Pancreas (tissue), 10 donors: ENCODE measurements around the gene FHOD3. TPM values are rescaled to one million over a fixed set of nuclear protein-coding genes. Genes with fewer than 3 reads are reported as not detected.

Experiments used
- ATAC-seq, 4 donors: fragments of 200-7000 bp; cut with Tn5 transposase; one replicate each; pipeline versions ENCODE4 v1.8.0 to v1.9.1; 2020; ENCODE audit warnings: mild to moderate bottlenecking in 4 of 4, moderate library complexity in 4 of 4
- DNase-seq, 6 donors: peaks; one replicate each; pipeline ENCODE4 v3.0.0-alpha.2; 2020
- FAIRE-seq: peaks from 2 replicates; lab custom pipeline; 2012; peaks lifted over from hg19 to GRCh38; lab: Jason Lieb, UNC
- H3K27ac ChIP-seq, 4 donors: fragments of 200-600 bp; sonication (generic); 1 replicate in 3 of 4; 2 replicates in 1 of 4; pipeline versions ENCODE4 v1.5.0 to v1.8.0; 2020
- H3K27me3 ChIP-seq, 4 donors: fragments of 200-600 bp; one replicate each; pipeline ENCODE4 v1.8.0; 2021
- H3K36me3 ChIP-seq, 3 donors: fragments of 200-600 bp; sonication (generic) in 1 of 3; one replicate each; pipeline versions ENCODE4 v1.5.0 to v1.8.0; 2020 to 2021
- H3K4me1 ChIP-seq, 3 donors: fragments of 200-600 bp; one replicate each; pipeline ENCODE4 v1.8.0; 2021
- H3K4me3 ChIP-seq, 4 donors: fragments of 200-600 bp; sonication (generic) in 2 of 4; one replicate each; pipeline versions ENCODE4 v1.5.0 to v1.8.0; 2020 to 2021
- H3K9me3 ChIP-seq, 4 donors: fragments of 200-600 bp; one replicate each; pipeline ENCODE4 v1.8.0; 2021
- WGBS, 2 donors: extraction: QIAGEN DNeasy Blood & Tissue Kit; methylation state at CpG; one replicate each; pipeline ENCODE4 v1.1.7; 2013; 5-methylcytosine and 5-hydroxymethylcytosine counted together
- intact Hi-C, 3 donors: fragments of 100-400 bp; cut with DNase I; formaldehyde crosslinking; loops; one replicate each; pipeline versions ENCODE4 v1.11.1 to v1.14.2; 2022
- polyA plus RNA-seq, 2 donors: library from polyadenylated mRNA; stranded (reverse); fragments of 200-250 nt; gene quantifications; one replicate each; pipeline ENCODE4 v1.2.3, GENCODE V29; 2013
- total RNA-seq, 6 donors: library from RNA; stranded (reverse); fragmentation: NEBNext Ultra II Directional in 4 of 6; extraction: Animal tissue kit (Norgen Biotek cat#: 25700) in 4 of 6; gene quantifications; one replicate each; pipeline versions ENCODE4 v1.2.1 to v1.2.4, GENCODE V29; 2021 to 2023
- TF ChIP-seq, protein P1 (sequence below), 4 donors: fragments of 200-600 bp; sonication (generic) in 3 of 4; IDR thresholded peaks; one replicate each; pipeline versions ENCODE4 v1.5.0 to v1.8.0; 2021; ENCODE audit warnings: antibody characterized with exemption in 4 of 4
- donor health status: healthy with polysubstance abuse.
- donor health status: DM: no; HTN: no; CAD: no; lungs with moderate emphysema.
- donor health status: DM: no; HTN: no; CAD: no.
- donor health status: control.
- donor health status: control.
- donor health status: Bipolar disorder and iron deficiency.
- donor health status: DM: yes; HTN: yes; CAD: no.
- donor health status: DM: no; HTN: no; CAD: no.
- donor health status: DM: no; HTN: no; CAD: no.
- donor health status: DM: yes; HTN: yes; CAD: no.

Gene FHOD3
- total and polyA plus RNA-seq, 8 donors: 0.25 to 4.3 (median 1.2) TPM

DNA sequence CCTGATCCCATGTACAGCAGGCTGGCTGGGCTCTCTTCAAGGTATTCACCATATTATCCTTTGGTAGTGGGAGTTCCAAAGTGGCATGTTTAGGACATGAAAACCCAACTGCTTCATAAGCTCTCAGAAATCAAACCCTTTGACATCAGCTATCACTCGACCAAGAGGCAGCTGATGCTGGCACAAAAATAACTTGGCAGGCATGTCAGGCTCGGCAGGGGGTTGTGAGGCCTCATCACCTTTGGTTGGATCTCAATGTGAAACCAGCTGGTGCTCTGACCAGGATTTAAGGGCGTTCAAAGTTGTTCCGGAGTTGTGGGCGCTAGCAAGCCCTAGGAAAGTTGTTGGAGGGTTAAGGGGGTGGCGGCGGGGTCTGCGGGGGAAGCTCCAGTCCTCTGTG lies 171.9 kb downstream of the FHOD3 start:
- Histone ChIP-seq H3K4me1 (peaks cover 0 to 17% (median 8%) of the 10 kb centered on the region in 3 donors), H3K36me3 (no peaks in the 10 kb centered on the region), H3K9me3 (no peaks in the 10 kb centered on the region), H3K27me3 (no peaks in the 10 kb centered on the region), H3K27ac (no peak overlapping the region), H3K4me3 (no peak overlapping the region)
- WGBS, 2 donors: 71 to 79% methylated on average over 8 of the region's 8 CpGs
- no peak for FAIRE-seq
- no peak for ATAC-seq
- DNase-seq: no peak
- TF ChIP-seq, protein P1, sequence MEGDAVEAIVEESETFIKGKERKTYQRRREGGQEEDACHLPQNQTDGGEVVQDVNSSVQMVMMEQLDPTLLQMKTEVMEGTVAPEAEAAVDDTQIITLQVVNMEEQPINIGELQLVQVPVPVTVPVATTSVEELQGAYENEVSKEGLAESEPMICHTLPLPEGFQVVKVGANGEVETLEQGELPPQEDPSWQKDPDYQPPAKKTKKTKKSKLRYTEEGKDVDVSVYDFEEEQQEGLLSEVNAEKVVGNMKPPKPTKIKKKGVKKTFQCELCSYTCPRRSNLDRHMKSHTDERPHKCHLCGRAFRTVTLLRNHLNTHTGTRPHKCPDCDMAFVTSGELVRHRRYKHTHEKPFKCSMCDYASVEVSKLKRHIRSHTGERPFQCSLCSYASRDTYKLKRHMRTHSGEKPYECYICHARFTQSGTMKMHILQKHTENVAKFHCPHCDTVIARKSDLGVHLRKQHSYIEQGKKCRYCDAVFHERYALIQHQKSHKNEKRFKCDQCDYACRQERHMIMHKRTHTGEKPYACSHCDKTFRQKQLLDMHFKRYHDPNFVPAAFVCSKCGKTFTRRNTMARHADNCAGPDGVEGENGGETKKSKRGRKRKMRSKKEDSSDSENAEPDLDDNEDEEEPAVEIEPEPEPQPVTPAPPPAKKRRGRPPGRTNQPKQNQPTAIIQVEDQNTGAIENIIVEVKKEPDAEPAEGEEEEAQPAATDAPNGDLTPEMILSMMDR (IDR thresholded peaks at IDR 0.05): no peak
- intact Hi-C loops: no loop called here

- Histone ChIP-seq H3K4me1 (peaks cover 0 to 17% (median 8%) of the 10 kb centered on the region in 3 donors), H3K27me3 (no peaks in the 10 kb centered on the region), H3K27ac (no peak overlapping the region), H3K36me3 (no peaks in the 10 kb centered on the region), H3K4me3 (no peak overlapping the region), H3K9me3 (no peaks in the 10 kb centered on the region)
- intact Hi-C loops: loop anchor here in 1 of 3 donors (10.0 kb wide), 1 partner anchor 54 kb away; no protein-coding TSS in a partner anchor
- 93 to 94% methylated on average over 7 of the region's 7 CpGs for WGBS, 2 donors
- DNase-seq: no peak
- FAIRE-seq: no peak
- ATAC-seq: no peak
- TF ChIP-seq, protein P1 (IDR thresholded peaks at IDR 0.05): no peak
Observed at GRCh38 chr18:36470896-36471295, 173.4 kb downstream of the FHOD3 start.

DNA sequence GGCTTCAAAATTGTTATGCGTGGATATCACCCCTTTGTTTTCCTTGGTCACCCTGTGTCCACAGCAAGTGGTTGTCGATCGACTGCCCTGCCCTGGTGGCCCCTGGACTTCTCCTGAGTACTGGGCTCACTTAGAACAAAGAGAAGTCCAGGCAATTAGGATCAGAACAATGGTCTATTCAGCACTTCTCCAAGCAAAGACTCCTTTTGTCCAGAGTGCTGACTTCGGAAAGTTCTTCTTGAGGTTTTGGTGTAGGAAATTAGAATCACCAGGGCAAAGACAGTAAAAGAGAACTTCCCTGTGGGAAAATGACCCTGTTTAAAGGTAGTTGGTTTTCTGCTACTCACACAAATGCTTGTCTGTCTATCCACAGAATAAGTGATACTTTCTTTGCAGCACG lies 173.9 kb downstream of the FHOD3 start:
- WGBS, 2 donors: 74 to 86% methylated on average over 5 of the region's 5 CpGs
- H3K36me3 ChIP-seq: no peaks in the 10 kb centered on the region
- ATAC-seq: no peak
- TF ChIP-seq, protein P1 (IDR thresholded peaks at IDR 0.05): no peak
- H3K4me3 ChIP-seq: no peak overlapping the region
- intact Hi-C loops: loop anchor here in 1 of 3 donors (10.0 kb wide), 1 partner anchor 53 kb away; no protein-coding TSS in a partner anchor
- DNase-seq: no peak
- H3K9me3 ChIP-seq: no peaks in the 10 kb centered on the region
- no peak for FAIRE-seq
- no peaks in the 10 kb centered on the region for H3K27me3 ChIP-seq
- peaks cover 0 to 15% (median 8%) of the 10 kb centered on the region in 3 donors for H3K4me1 ChIP-seq
- H3K27ac ChIP-seq: no peak overlapping the region

- TF ChIP-seq, protein P1 (IDR thresholded peaks at IDR 0.05): no peak
Observed at GRCh38 chr18:36476433-36476832, 178.9 kb downstream of the FHOD3 start.

DNA sequence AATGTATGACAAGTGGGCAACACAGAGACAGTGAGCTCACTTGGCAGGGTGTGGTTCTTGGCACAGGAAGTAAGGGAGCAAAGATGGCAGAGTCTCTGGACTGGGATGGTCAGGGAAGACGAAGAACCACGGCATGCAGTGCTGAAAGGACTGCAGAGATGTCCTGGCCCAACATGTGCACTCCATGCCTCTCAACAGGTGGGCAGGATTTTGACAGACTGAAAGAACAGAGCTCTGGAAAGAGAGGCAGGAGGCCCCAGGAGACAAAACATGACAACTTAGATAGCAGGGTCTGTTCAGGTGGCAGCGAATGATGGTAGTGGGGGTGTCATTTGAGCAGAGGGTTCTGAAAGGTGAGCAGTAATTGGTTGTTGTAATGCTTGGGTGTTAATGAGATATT lies 180.3 kb downstream of the FHOD3 start:
- no peak for FAIRE-seq

More at GRCh38 chr18:36476433-36476832, 178.9 kb downstream of the FHOD3 start:
- H3K9me3 ChIP-seq: no peaks in the 10 kb centered on the region
- DNase-seq (no peak), FAIRE-seq (no peak), ATAC-seq (no peak)
- intact Hi-C loops: loop anchor here in 1 of 3 donors (10.0 kb wide), 1 partner anchor 48 kb away; no protein-coding TSS in a partner anchor
- H3K4me3 ChIP-seq: no peak overlapping the region
- H3K27me3 ChIP-seq: no peaks in the 10 kb centered on the region
- H3K27ac ChIP-seq: no peak overlapping the region
- 88 to 91% methylated on average over 4 of the region's 4 CpGs for WGBS, 2 donors
- no peaks in the 10 kb centered on the region for H3K4me1 ChIP-seq
- H3K36me3 ChIP-seq: no peaks in the 10 kb centered on the region

More for the DNA sequence above, 180.3 kb downstream of the FHOD3 start:
- Histone ChIP-seq H3K4me1 (no peaks in the 10 kb centered on the region), H3K4me3 (no peak overlapping the region), H3K36me3 (no peaks in the 10 kb centered on the region), H3K27ac (no peak overlapping the region), H3K9me3 (no peaks in the 10 kb centered on the region), H3K27me3 (no peaks in the 10 kb centered on the region)
- no peak for ATAC-seq
- WGBS, 2 donors: 80 to 94% methylated on average over 3 of the region's 3 CpGs
- intact Hi-C loops: loop anchor here in 1 of 3 donors (10.0 kb wide), 1 partner anchor 47 kb away; no protein-coding TSS in a partner anchor
- TF ChIP-seq, protein P1 (IDR thresholded peaks at IDR 0.05): no peak
- no peak for DNase-seq
